Mesodermal cell (in vitro differentiated cells): ENCODE results near the gene AGMO.

Experiments used
- H3K27ac ChIP-seq: 2 replicates; pipeline ENCODE4 v1.7.0; 2013; ENCODE audit warnings: mild to moderate bottlenecking, low read depth, low read length, moderate library complexity; ENCODE audit not compliant: severe bottlenecking
- H3K36me3 ChIP-seq: 2 replicates; pipeline ENCODE4 v1.7.1; 2013; ENCODE audit warnings: mild to moderate bottlenecking, low read length, moderate library complexity; ENCODE audit not compliant: control insufficient read depth, insufficient read depth
- H3K4me1 ChIP-seq: one replicate; pipeline ENCODE4 v1.7.1; 2013; ENCODE audit warnings: mild to moderate bottlenecking, low read length; ENCODE audit not compliant: insufficient read depth, control insufficient read depth, poor library complexity, severe bottlenecking
- H3K4me3 ChIP-seq: 2 replicates; pipeline ENCODE4 v1.7.0; 2013; ENCODE audit warnings: low read length, control low read depth, mild to moderate bottlenecking; ENCODE audit not compliant: insufficient read depth, poor library complexity, severe bottlenecking; ENCODE audit errors: extremely low read depth
- H3K9me3 ChIP-seq: 2 replicates; pipeline ENCODE4 v1.7.1; 2013; ENCODE audit warnings: mild to moderate bottlenecking, low read length, moderate library complexity; ENCODE audit not compliant: control insufficient read depth
- WGBS, 2 experiments: methylation state at CpG; one replicate each; pipeline ENCODE4 v1.1.5; 2013; ENCODE audit warnings: missing lambda C conversion rate in 2 of 2; ENCODE audit not compliant: insufficient coverage in 2 of 2; 5-methylcytosine and 5-hydroxymethylcytosine counted together

Gene AGMO

DNA sequence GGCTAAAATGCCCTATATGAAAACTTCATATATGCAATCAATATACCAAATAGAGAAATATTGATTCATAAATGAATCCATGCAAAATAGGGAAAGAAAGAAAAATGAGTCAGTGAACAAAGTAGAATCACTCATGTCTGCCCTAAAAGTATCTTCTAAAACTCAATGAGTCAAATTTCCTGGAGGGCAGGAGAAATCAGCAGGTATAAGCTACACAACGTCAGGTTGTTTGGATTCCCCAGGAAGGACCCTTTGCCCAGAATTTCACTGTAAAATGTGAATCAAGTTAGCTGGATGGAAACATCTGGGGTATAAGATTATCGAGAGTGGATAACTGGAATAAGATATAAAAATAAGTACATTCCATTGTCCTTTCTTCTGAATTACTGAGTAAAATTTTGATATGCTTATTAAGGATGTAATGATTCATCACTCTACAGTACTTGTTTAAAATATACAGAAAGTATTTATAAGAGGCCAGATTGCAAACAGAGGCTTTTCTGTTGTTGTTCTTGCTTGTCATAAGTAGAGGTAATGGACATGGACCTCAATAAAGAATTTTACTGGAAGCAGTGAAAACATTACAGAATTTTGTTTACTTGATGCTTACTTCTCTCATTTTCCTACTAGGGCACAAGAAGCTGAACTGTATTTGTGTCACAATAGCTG, 99.0 kb downstream of the AGMO start:
- no peaks in the 10 kb centered on the region for H3K9me3 ChIP-seq
- peaks cover 14% of the 10 kb centered on the region for H3K4me1 ChIP-seq
- H3K36me3 ChIP-seq, result no peaks in the 10 kb centered on the region
- WGBS, 2 experiments, result 80 to 100% methylated on average over 1 of the region's 2 CpGs
- H3K4me3 ChIP-seq, result no peak overlapping the region
- H3K27ac ChIP-seq, result no peak overlapping the region

DNA sequence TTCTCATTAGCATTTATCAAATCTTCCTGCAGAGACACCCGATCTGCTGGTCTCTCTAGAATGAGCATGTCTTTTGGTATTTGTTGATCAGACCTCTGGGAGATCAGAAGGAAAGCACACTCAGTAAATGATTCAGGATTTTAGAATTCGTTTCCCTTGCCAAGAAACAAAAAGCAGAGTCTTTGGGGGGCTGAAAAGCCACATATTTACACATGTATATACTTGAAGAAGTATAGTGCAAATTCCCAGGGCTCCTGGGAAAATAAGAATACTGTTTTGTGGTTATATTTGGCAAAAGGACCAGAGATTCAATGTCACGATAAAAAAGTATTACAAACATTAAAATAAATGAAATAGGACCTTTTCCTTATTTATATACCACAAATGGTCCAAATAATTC, 100.2 kb downstream of the AGMO start:
- H3K27ac ChIP-seq, result peak overlapping the region; percentile 63
- H3K9me3 ChIP-seq, result no peaks in the 10 kb centered on the region
- H3K36me3 ChIP-seq, result no peaks in the 10 kb centered on the region
- WGBS, 2 experiments, result no CpG with 5 or more reads among the region's 3 CpGs
- H3K4me3 ChIP-seq, result no peak overlapping the region
- peaks cover 14% of the 10 kb centered on the region for H3K4me1 ChIP-seq

DNA sequence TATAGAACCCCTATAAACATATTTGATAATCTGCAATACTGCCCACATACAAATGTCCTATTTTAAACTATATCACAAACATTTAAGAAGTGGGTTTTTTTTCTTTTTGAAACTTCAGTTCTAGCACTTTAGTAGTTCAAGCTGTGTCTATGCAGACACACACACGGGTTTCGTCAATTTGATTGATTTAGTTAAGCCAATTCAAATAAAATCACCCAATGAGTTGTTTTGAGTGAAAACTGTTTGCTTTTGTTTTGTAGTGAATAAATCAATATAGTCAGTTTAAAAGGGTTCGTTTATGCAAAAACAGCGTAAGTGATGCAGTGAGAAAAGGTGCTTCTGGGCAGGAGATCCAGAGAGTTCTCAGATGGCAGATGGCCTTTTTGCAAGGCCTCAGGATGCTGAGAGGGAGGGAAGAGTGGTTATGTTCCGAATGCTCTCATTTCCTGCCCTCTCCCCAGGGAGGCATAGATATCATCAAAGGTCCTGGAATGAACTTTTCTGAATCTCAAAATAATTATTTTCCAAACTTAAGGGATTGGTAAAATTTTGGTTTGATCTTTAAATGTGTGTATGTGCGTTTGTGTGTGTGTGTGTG, 102.7 kb downstream of the AGMO start:
- H3K4me1 ChIP-seq, result peaks cover 14% of the 10 kb centered on the region
- H3K4me3 ChIP-seq, result no peak overlapping the region
- WGBS, 2 experiments, result 42 to 71% methylated on average over 2 of the region's 6 CpGs
- no peak overlapping the region for H3K27ac ChIP-seq
- no peaks in the 10 kb centered on the region for H3K36me3 ChIP-seq
- H3K9me3 ChIP-seq, result no peaks in the 10 kb centered on the region

DNA sequence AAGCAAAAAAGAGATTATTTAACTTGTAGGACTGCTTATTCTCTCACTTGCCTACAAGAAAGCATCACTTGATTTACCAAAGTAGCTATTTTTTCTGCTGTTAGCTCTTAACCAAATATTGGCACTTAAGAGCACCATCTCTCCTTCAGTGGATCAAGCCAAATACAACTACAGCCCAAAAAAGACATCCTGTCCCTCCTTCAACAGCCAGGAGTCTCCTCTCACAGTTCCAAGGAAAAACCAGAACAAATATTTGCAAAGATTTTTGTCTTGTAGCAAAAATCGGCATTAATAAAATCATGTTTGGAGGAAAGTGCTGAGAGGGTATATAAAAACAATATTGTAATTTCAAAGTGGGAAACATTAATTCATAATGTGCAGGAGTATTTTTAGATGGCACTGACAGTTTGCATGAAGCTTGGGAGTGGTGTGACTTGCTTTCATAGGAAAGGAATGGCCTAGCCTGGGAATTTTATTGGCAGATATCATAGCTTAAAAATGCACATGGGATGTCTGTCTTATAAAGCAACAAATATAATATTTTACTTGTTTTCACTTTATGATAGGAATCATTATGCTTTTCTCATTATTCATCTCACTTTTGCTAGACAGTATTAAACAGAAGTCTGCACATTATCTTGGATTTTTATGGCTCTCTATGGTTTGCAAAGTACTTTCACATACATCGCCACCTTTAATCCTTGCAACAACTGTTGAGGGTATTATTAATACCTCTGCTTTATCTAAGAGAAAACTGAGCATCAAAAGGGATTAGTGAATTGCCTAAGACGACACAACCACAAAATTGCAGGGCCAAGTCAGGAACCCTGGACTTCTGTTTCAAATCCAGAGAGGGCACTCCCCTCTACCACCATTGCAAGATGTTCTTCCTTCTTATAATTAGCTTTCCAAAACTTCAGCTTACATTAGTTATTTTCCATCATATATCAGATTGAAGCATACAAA, 103.5 kb downstream of the AGMO start:
- Histone ChIP-seq H3K27ac (no peak overlapping the region), H3K36me3 (no peaks in the 10 kb centered on the region)
- WGBS, 2 experiments, result 100% methylated on average over 1 of the region's 3 CpGs

DNA sequence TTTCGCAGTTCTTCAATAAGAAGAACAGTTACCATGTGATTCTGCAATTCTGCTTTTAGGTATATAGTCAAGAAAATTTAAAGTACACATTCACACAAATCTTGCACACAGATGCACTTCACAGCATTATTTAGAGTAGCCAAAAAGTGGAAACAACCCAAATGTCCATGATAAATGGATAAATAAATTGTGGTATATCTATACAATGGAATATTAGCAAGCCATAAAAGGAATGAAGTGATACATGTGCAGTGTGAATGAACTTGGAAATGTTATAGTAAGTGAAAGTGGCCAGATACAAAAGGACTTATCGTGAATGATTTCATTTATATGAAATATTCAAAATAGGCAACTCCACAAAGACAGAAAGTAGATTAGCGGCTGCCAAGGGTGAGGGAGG, 109.1 kb downstream of the AGMO start:
- no peak overlapping the region for H3K27ac ChIP-seq
- H3K36me3 ChIP-seq, result no peaks in the 10 kb centered on the region
- H3K4me1 ChIP-seq, result no peaks in the 10 kb centered on the region
- 100% methylated on average over 1 of the region's 3 CpGs; no CpG with 5 or more reads in 1 of the 2 experiments for WGBS, 2 experiments
- no peak overlapping the region for H3K4me3 ChIP-seq
- no peaks in the 10 kb centered on the region for H3K9me3 ChIP-seq

More for the DNA sequence above, 103.5 kb downstream of the AGMO start:
- peaks cover 14% of the 10 kb centered on the region for H3K4me1 ChIP-seq
- H3K4me3 ChIP-seq, result no peak overlapping the region
- no peaks in the 10 kb centered on the region for H3K9me3 ChIP-seq

DNA sequence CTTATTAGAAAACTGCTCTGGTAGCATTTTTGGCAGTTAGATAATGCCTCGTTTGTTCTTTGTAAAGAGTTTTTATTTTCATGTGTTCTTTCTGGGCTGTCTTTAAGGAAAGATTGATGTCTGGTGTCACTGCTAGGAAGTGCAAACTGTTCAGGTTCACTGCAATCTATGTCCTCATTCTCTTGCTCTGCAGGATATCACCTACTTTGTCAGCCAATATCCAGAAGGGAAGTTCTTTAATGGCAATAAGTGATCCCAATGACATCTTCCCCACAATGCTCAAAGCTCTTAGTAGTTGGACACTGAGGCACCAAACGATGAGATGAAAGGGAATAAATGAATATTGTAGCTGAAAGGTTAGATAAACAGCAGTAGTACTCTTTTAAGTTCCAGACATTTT, 115.1 kb downstream of the AGMO start:
- H3K4me3 ChIP-seq, result no peak overlapping the region
- no peaks in the 10 kb centered on the region for H3K9me3 ChIP-seq
- H3K27ac ChIP-seq, result no peak overlapping the region
- no peaks in the 10 kb centered on the region for H3K4me1 ChIP-seq
- H3K36me3 ChIP-seq, result no peaks in the 10 kb centered on the region
- WGBS, 2 experiments, result 50% methylated on average over 1 of the region's 2 CpGs; no CpG with 5 or more reads in 1 of the 2 experiments

DNA sequence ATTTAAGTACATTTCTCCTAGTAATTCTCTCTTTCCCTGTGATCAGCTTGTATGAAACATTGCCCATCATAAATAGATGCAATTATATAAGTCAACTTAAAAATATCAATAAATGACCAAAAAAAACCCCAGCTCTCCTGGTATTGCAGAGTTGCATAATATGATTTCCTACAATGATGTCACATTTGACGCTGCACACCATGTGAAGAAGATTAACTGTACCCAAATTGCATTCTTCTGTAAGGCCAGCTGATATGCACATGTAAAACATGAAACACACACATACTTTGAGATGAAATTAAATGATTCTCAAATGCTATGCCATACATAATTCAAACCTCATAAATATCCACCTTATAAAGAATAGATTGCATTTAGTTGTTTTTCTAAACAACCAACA, 115.5 kb downstream of the AGMO start:
- no peak overlapping the region for H3K27ac ChIP-seq
- no peaks in the 10 kb centered on the region for H3K4me1 ChIP-seq
- no CpG with 5 or more reads among the region's 1 CpG for WGBS, 2 experiments
- no peaks in the 10 kb centered on the region for H3K9me3 ChIP-seq
- no peak overlapping the region for H3K4me3 ChIP-seq
- no peaks in the 10 kb centered on the region for H3K36me3 ChIP-seq

DNA sequence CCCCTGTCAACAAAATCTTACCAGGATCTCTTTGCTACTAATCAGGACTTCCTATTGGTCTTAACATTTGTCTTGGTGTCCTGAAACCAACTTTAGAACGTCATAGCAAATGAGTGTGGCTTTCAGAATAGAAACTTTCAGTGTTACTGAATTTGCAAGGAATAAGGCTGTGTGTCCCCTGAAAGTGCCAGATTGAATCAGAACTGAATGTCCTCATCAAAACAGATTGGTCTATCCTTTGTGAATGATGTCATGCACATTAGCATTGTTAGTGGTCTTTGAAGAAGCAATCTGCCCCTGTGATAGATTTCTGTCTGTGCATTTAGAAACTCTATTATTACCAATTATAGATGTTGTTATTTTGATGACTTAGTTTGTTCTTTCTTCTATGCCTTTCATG, 119.9 kb downstream of the AGMO start:
- H3K4me3 ChIP-seq, result no peak overlapping the region
- H3K27ac ChIP-seq, result no peak overlapping the region
- WGBS, 2 experiments, result 88 to 89% methylated on average over 1 of the region's 1 CpG
- H3K4me1 ChIP-seq, result no peaks in the 10 kb centered on the region
- H3K9me3 ChIP-seq, result no peaks in the 10 kb centered on the region
- H3K36me3 ChIP-seq, result no peaks in the 10 kb centered on the region

DNA sequence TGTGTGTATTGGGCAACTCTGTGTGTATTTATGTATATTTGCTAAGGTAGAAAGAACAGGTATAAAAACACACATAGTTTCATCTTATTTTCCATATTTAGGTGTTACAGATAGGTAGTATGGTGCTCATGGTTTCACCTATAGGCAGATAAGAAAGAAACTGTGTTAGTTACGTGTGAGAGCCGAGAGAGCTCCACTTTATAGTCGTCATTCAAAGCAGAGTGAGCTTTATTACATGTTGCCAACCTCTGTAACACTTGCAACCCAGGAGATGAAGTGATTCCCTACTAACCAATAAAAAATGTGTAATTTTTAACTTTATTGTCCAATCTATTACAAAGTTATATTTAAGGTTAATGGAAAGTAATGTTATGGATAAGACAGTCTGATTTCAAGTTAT, 121.3 kb downstream of the AGMO start:
- Histone ChIP-seq H3K27ac (no peak overlapping the region), H3K9me3 (no peaks in the 10 kb centered on the region), H3K4me1 (no peaks in the 10 kb centered on the region), H3K36me3 (no peaks in the 10 kb centered on the region), H3K4me3 (no peak overlapping the region)
- no CpG with 5 or more reads among the region's 3 CpGs for WGBS, 2 experiments

DNA sequence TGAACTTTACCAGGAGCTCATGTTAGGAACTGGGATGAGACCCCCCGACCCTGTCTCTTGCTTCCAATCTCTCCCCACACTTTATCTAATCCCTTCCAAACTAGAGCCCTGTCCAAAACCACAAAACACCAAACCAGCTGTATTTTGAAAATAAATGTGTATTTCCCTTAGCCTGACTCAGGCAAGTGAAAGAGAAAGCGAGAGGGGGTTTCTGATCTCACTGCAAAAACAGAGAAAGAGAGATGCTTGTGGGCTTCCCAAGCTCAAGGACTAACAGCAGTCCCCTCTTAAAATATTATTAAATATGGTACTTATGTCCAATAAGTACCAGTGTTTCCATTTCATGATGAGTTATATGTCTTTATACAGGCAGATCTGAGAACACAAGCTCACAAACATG, 122.0 kb downstream of the AGMO start:
- Histone ChIP-seq H3K36me3 (no peaks in the 10 kb centered on the region), H3K27ac (no peak overlapping the region), H3K4me1 (no peaks in the 10 kb centered on the region), H3K4me3 (no peak overlapping the region), H3K9me3 (no peaks in the 10 kb centered on the region)
- 100% methylated on average over 1 of the region's 2 CpGs; no CpG with 5 or more reads in 1 of the 2 experiments for WGBS, 2 experiments
